H1 (cell line): ENCODE data around the gene CRELD1. TPM values are rescaled to one million over a fixed set of nuclear protein-coding genes. Genes with fewer than 3 reads are reported as not detected.
A peak's percentile ranks its signal among the peaks of the same experiment; 100 is the strongest.

Experiments
- CTCF ChIA-PET: fragments of 300-600 bp; sonication (Branson Sonifier 250); formaldehyde crosslinking; loops from one replicate; lab custom pipeline; 2021; ENCODE audit not compliant: partially characterized antibody; lab: Charles Lee
- POLR2A ChIA-PET: fragments of 300-600 bp; sonication (Branson Sonifier 250); formaldehyde crosslinking; loops from one replicate; lab custom pipeline; 2021; ENCODE audit warnings: inconsistent platforms; ENCODE audit not compliant: partially characterized antibody; lab: Charles Lee
- DNase-seq, 2 experiments: peaks; one replicate each; pipeline versions ENCODE4 v3.0.0 to v3.0.0-alpha.2; 2010 to 2022; ENCODE audit warnings: low spot score in 2 of 2, low read depth in 1 of 2, mixed read lengths in 1 of 2
- FAIRE-seq: peaks from 2 replicates; lab custom pipeline; 2011; peaks lifted over from hg19 to GRCh38; lab: Jason Lieb, UNC
- H2AFZ ChIP-seq: 2 replicates; pipeline ENCODE4 v1.8.1; 2012; ENCODE audit warnings: low read length, inconsistent platforms
- H2AK5ac ChIP-seq: 2 replicates; pipeline ENCODE4 v1.6.1; 2013; ENCODE audit warnings: low read depth, low read length
- H2BK120ac ChIP-seq: replicated peaks from 2 replicates; pipeline ENCODE3; 2013; ENCODE audit warnings: low read depth, low read length, inconsistent platforms
- H2BK12ac ChIP-seq: 2 replicates; pipeline ENCODE4 v1.6.1; 2013; ENCODE audit warnings: low read depth, low read length
- H2BK15ac ChIP-seq: 2 replicates; pipeline ENCODE4 v1.6.1; 2013; ENCODE audit warnings: low read length
- H2BK20ac ChIP-seq: 2 replicates; pipeline ENCODE4 v1.6.1; 2013; ENCODE audit warnings: low read length
- H2BK5ac ChIP-seq: 2 replicates; pipeline ENCODE4 v1.6.1; 2013; ENCODE audit warnings: low read depth, low read length
- H3K14ac ChIP-seq: 2 replicates; pipeline ENCODE4 v1.6.1; 2013; ENCODE audit warnings: inconsistent platforms; ENCODE audit not compliant: insufficient read length
- H3K18ac ChIP-seq: 2 replicates; pipeline ENCODE4 v1.6.1; 2013; ENCODE audit warnings: low read length; ENCODE audit errors: extremely low read depth
- H3K23ac ChIP-seq: 2 replicates; pipeline ENCODE4 v1.6.1; 2013; ENCODE audit warnings: inconsistent platforms; ENCODE audit not compliant: insufficient read length
- H3K23me2 ChIP-seq: 2 replicates; pipeline ENCODE4 v1.6.1; 2013; ENCODE audit warnings: low read depth, low read length
- H3K27ac ChIP-seq: 2 replicates; pipeline ENCODE4 v1.6.1; 2011; ENCODE audit warnings: low read depth, low read length, inconsistent platforms
- H3K27me3 ChIP-seq, 4 experiments: replicated peaks in 1 of 4; 1 replicate in 1 of 4; 2 replicates in 3 of 4; pipeline versions ENCODE4 v1.6.1 to v1.8.1; 2011 to 2013; ENCODE audit warnings: low read length in 3 of 4, mild to moderate bottlenecking in 3 of 4, inconsistent platforms in 2 of 4, mixed read lengths in 2 of 4, moderate library complexity in 1 of 4; ENCODE audit not compliant: control insufficient read depth in 3 of 4, insufficient read depth in 3 of 4; ENCODE audit errors: extremely low read depth in 1 of 4
- H3K36me3 ChIP-seq, 4 experiments: 2 replicates each; pipeline versions ENCODE4 v1.6.1 to v1.8.1; 2011 to 2013; ENCODE audit warnings: mild to moderate bottlenecking in 4 of 4, low read length in 3 of 4, moderate library complexity in 2 of 4, control low read depth in 1 of 4, inconsistent platforms in 1 of 4; ENCODE audit not compliant: insufficient read depth in 4 of 4, control insufficient read depth in 2 of 4
- H3K4ac ChIP-seq: replicated peaks from 2 replicates; pipeline ENCODE3; 2013; ENCODE audit warnings: low read length, low read depth, mixed read lengths, inconsistent platforms; ENCODE audit not compliant: insufficient read length
- H3K4me1 ChIP-seq, 4 experiments: replicated peaks in 1 of 4; 1 replicate in 1 of 4; 2 replicates in 3 of 4; pipeline versions ENCODE4 v1.6.1 to v1.8.1; 2011 to 2013; ENCODE audit warnings: low read length in 3 of 4, inconsistent platforms in 2 of 4, mixed read lengths in 1 of 4; ENCODE audit not compliant: insufficient read depth in 4 of 4, control insufficient read depth in 3 of 4
- H3K4me2 ChIP-seq, 2 experiments: 2 replicates each; pipeline versions ENCODE4 v1.6.1 to v1.8.1; 2011 to 2013; ENCODE audit warnings: low read depth in 2 of 2, low read length in 2 of 2, control low read depth in 1 of 2, inconsistent platforms in 1 of 2, mild to moderate bottlenecking in 1 of 2; ENCODE audit not compliant: insufficient read depth in 1 of 2
- H3K4me3 ChIP-seq, 4 experiments: fragments of 200-600, 300-600 bp in 1 of 4; sonication (generic), shearing (Covaris generic), sonication (Bioruptor Twin) in 1 of 4; 2 replicates each; pipeline versions ENCODE4 v1.5.1 to v1.8.1; 2011 to 2016; ENCODE audit warnings: low read length in 4 of 4, low read depth in 3 of 4, control low read depth in 2 of 4, inconsistent platforms in 2 of 4, mild to moderate bottlenecking in 2 of 4, mixed read lengths in 1 of 4, moderate library complexity in 1 of 4; ENCODE audit not compliant: insufficient read depth in 2 of 4; ENCODE audit errors: extremely low read depth in 1 of 4
- H3K56ac ChIP-seq: replicated peaks from 2 replicates; pipeline ENCODE3; 2013; ENCODE audit warnings: low read depth, mild to moderate bottlenecking, mixed read lengths, low read length, inconsistent platforms; ENCODE audit not compliant: insufficient read length
- H3K79me1 ChIP-seq: 2 replicates; pipeline ENCODE4 v1.6.1; 2013; ENCODE audit warnings: low read depth, low read length, control low read depth
- H3K79me2 ChIP-seq, 2 experiments: 2 replicates each; pipeline versions ENCODE4 v1.6.1 to v1.8.1; 2012 to 2013; ENCODE audit warnings: low read length in 2 of 2, mild to moderate bottlenecking in 2 of 2, inconsistent platforms in 1 of 2; ENCODE audit not compliant: insufficient read depth in 2 of 2, control insufficient read depth in 1 of 2
- H3K9ac ChIP-seq, 4 experiments: replicated peaks in 1 of 4; 1 replicate in 1 of 4; 2 replicates in 3 of 4; pipeline versions ENCODE4 v1.6.1 to v1.8.1; 2011 to 2013; ENCODE audit warnings: low read depth in 3 of 4, low read length in 3 of 4, control low read depth in 2 of 4, mild to moderate bottlenecking in 2 of 4, moderate library complexity in 2 of 4, inconsistent platforms in 1 of 4; ENCODE audit errors: extremely low read depth in 1 of 4
- H3K9me3 ChIP-seq, 2 experiments: 2 replicates each; pipeline versions ENCODE4 v1.6.1 to v1.8.1; 2012 to 2013; ENCODE audit warnings: mild to moderate bottlenecking in 2 of 2, moderate library complexity in 2 of 2, control low read depth in 1 of 2, inconsistent platforms in 1 of 2, low read depth in 1 of 2, low read length in 1 of 2, mixed read lengths in 1 of 2; ENCODE audit not compliant: insufficient read depth in 2 of 2
- H4K20me1 ChIP-seq, 2 experiments: replicated peaks in 1 of 2; 2 replicates each; pipeline versions ENCODE3 to v1.8.1; 2011 to 2013; ENCODE audit warnings: inconsistent platforms in 2 of 2, low read length in 2 of 2, mild to moderate bottlenecking in 1 of 2; ENCODE audit not compliant: insufficient read depth in 2 of 2, control insufficient read depth in 1 of 2
- H4K5ac ChIP-seq: 2 replicates; pipeline ENCODE4 v1.6.1; 2013; ENCODE audit warnings: low read length, low read depth, mixed read lengths, inconsistent platforms; ENCODE audit not compliant: insufficient read length
- H4K8ac ChIP-seq: 2 replicates; pipeline ENCODE4 v1.8.0; 2013; ENCODE audit warnings: mild to moderate bottlenecking, moderate library complexity, low read length, inconsistent platforms; ENCODE audit not compliant: insufficient read depth; ENCODE audit errors: extremely low read depth
- H4K91ac ChIP-seq: replicated peaks from 2 replicates; pipeline ENCODE3; 2013; ENCODE audit warnings: low read length, mixed read lengths, inconsistent platforms; ENCODE audit not compliant: insufficient read length
- ASH2L ChIP-seq: fragments of 200-600, 300-600 bp; sonication (generic); IDR thresholded peaks from one replicate; pipeline ENCODE4 v1.7.1; 2017; ENCODE audit warnings: low read length
- CBX5 ChIP-seq: fragments of 300-800, 300-1000 bp; sonication (generic); IDR thresholded peaks from 2 replicates; pipeline ENCODE4 v1.7.1; 2016; ENCODE audit warnings: antibody characterized with exemption, low read length, low read depth
- NANOG ChIP-seq: IDR thresholded peaks from 2 replicates; pipeline ENCODE4 v1.6.1; 2011; ENCODE audit warnings: low read length, low read depth, mild to moderate bottlenecking, inconsistent platforms; ENCODE audit not compliant: insufficient read depth, poor library complexity, severe bottlenecking
- NRF1 ChIP-seq: IDR thresholded peaks from 2 replicates; pipeline ENCODE4 v1.6.1; 2011; ENCODE audit warnings: mild to moderate bottlenecking, low read depth, low read length, improper control_type of control experiment
- POLR2A ChIP-seq, 2 experiments: IDR thresholded peaks; 1 replicate in 1 of 2; 2 replicates in 1 of 2; pipeline ENCODE4 v1.6.1; 2011; ENCODE audit warnings: low read depth in 2 of 2, low read length in 2 of 2, mild to moderate bottlenecking in 2 of 2; ENCODE audit errors: control extremely low read depth in 1 of 2
- SP1 ChIP-seq: IDR thresholded peaks from 2 replicates; pipeline ENCODE4 v1.6.1; 2011; ENCODE audit warnings: low read depth, low read length
- SUZ12 ChIP-seq: fragments of 200-600 bp; sonication (generic); IDR thresholded peaks from 2 replicates; pipeline ENCODE4 v1.6.1; 2012; ENCODE audit warnings: mild to moderate bottlenecking, inconsistent platforms, low read length, moderate library complexity, mixed read lengths
- TEAD4 ChIP-seq: IDR thresholded peaks from 2 replicates; pipeline ENCODE4 v1.6.1; 2012; ENCODE audit warnings: low read depth, low read length, inconsistent platforms, mixed read lengths
- YY1 ChIP-seq: IDR thresholded peaks from 2 replicates; pipeline ENCODE4 v1.6.1; 2011; ENCODE audit warnings: low read depth, mild to moderate bottlenecking, low read length
- WGBS, 2 experiments: shearing (Covaris generic) in 1 of 2; methylation state at CpG; one replicate each; pipeline versions ENCODE4 v1.1.6 to v1.1.7; 2013 to 2015; ENCODE audit warnings: low lambda C conversion rate in 2 of 2, mixed read lengths in 2 of 2, inconsistent platforms in 1 of 2, low coverage in 1 of 2, missing lambda C conversion rate in 1 of 2; ENCODE audit not compliant: insufficient replicate concordance in 2 of 2, insufficient coverage in 1 of 2, insufficient read length in 1 of 2; ENCODE audit errors: extremely low coverage in 1 of 2, missing lambda C conversion rate in 1 of 2; 5-methylcytosine and 5-hydroxymethylcytosine counted together
- polyA plus RNA-seq, 7 experiments: library from polyadenylated mRNA; depleted of rRNA in 3 of 7; stranded (reverse) in 5 of 7; unstranded in 2 of 7; fragments of >200 nt in 5 of 7; fragments of 200-250 nt in 2 of 7; gene quantifications; 1 replicate in 5 of 7; 2 replicates in 1 of 7; 4 replicates in 1 of 7; pipeline versions ENCODE4 v1.2.1 to v1.2.3, GENCODE V29; 2011 to 2013; ENCODE audit warnings: missing spikeins in 2 of 7, mixed read lengths in 2 of 7
- total RNA-seq: library from RNA; stranded (reverse); fragmentation: NEBNext Ultra II Directional; extraction: Animal tissue kit (Norgen Biotek cat#: 25700); gene quantifications from 2 replicates; pipeline ENCODE4 v1.2.1, GENCODE V29; 2021

CRELD1 gene
- total and polyA plus RNA-seq, 2 of the 8 experiments (the other 6 are each of a cell fraction or from before 2014, with no cell fraction given), result 12.9 to 15.1 TPM

- Histone ChIP-seq H3K4me2 (peak within 1 kb of the TSS; percentile 52), H3K27me3 (no peaks in the 10 kb centered on the region), H3K4me1 (peaks cover 5 to 14% (median 11%) of the 10 kb centered on the region in 4 experiments), H2BK12ac (peak within 1 kb of the TSS; percentile 91; the same call in 1 of the 2 replicates), H3K79me1 (no peaks in the 10 kb centered on the region), H3K36me3 (no peaks in the 10 kb centered on the region), H4K5ac (no peak within 1 kb of the TSS), H3K9ac (no peak within 1 kb of the TSS), H3K23me2 (no peaks in the 10 kb centered on the region), H3K56ac (no peak within 1 kb of the TSS), H3K79me2 (no peaks in the 10 kb centered on the region), H2BK20ac (peak within 1 kb of the TSS; percentile 75), H2AFZ (peak within 1 kb of the TSS; percentile 61), H2BK120ac (no peak within 1 kb of the TSS), H2AK5ac (no peak within 1 kb of the TSS), H3K27ac (no peak within 1 kb of the TSS), H3K9me3 (no peaks in the 10 kb centered on the region), H2BK5ac (peak within 1 kb of the TSS; percentile 73), H3K14ac (no peak within 1 kb of the TSS), H3K4me3 (peak within 1 kb of the TSS in 2 of 4 experiments; percentile 2 to 30; a peak in 2 of 8 replicates), H4K8ac (peak within 1 kb of the TSS; percentile 66), H3K4ac (peak within 1 kb of the TSS; percentile 96), H2BK15ac (peak within 1 kb of the TSS; percentile 92), H4K20me1 (no peaks in the 10 kb centered on the region), H4K91ac (peak within 1 kb of the TSS; percentile 87), H3K23ac (no peak within 1 kb of the TSS)
- POLR2A ChIA-PET, result interaction anchor here (0.6 to 6.0 kb wide), 9 partner anchors 9 to 49 kb away, joined by 3 to 43 read pairs (median 5); partner anchors contain the start of gene IL17RC
- no peak for FAIRE-seq
- WGBS, 2 experiments, result 70% methylated on average over 13 of the region's 13 CpGs; no CpG with 5 or more reads in 1 of the 2 experiments
- CTCF ChIA-PET, result interaction anchor here (0.7 to 2.2 kb wide), 12 partner anchors 8 to 76 kb away, joined by 3 to 9 read pairs (median 4); partner anchors contain the start of gene IL17RC
- TF ChIP-seq CBX5, result no peak
- TF ChIP-seq YY1, result no peak
- no peak for TF ChIP-seq SUZ12
- 0 out of 2 replicates have a peak, but pooled peaks have one; percentile 33 for TF ChIP-seq SP1
- TF ChIP-seq NANOG, result no peak
- TF ChIP-seq POLR2A (IDR thresholded peaks at IDR 0.05; ENCODE audit: control extremely low read depth in 1 of 2, low read depth in 2 of 2, low read length in 2 of 2), result 0 out of 3 replicates have a peak, but pooled peaks of 1 of the 2 experiments have one; percentile 17
- TF ChIP-seq TEAD4, result peak; percentile 48; the same call in 1 of the 2 replicates
- TF ChIP-seq NRF1, result no peak
- peak; percentile 57 for TF ChIP-seq ASH2L
- TF ChIP-seq, all 59 proteins: peak for 4
- DNase-seq, result peak in 1 of 2 experiments; percentile 73
- peak within 1 kb of the TSS; percentile 55 for H3K18ac ChIP-seq
Observed at GRCh38 chr3:9902372-9903237, 31.0 kb upstream of the CRELD1 start, which contains the start of gene IL17RE. Gene IL17RE (plus strand): TSS chr3:9902848. CDS start chr3:9902933, 85 bp downstream.
